WI38 (cell line): ENCODE data around the gene DUS2.
A peak's percentile ranks its signal among the peaks of the same experiment; 100 is the strongest.

Source experiments
- H3K4me3 ChIP-seq: 2 replicates; pipeline ENCODE4 v1.5.1; 2011; ENCODE audit warnings: low read depth, mild to moderate bottlenecking, control low read depth, low read length
- CTCF ChIP-seq: IDR thresholded peaks from 2 replicates; pipeline ENCODE4 v1.5.1; 2012; ENCODE audit warnings: low read depth, mild to moderate bottlenecking, control low read depth, low read length

DUS2 gene

GRCh38 chr16:68081861-68082628 lies 59.0 kb downstream of the DUS2 start:
- TF ChIP-seq CTCF, result no peak

DNA sequence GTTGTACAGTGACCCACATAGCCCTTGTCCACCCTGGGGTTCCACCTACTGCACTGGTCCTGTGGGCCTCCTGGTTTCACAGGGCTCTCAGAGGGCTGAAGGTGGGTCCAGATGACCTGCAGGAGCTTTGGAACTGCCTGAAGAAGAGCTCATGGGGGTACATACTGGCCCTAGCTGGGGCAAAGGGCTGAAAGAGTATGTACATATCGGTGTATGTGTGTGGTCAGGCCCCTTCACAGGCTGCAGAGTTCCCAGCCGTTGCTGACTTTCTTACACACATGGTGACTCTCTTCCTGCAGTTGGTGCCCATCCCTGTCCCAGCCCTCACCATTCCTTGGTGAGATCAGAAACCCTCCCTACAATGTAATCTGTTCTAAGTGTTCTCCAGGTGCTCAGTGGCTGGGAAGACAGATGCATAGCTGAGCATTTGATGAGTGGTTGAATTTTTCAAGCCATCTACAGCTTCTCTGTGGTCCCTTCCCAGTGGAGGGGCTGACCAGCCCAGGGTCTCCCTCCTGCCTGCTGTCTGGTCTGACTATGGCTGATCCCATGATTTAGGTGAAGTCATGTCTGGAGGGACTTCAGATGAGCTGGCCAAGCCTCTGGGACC lies 59.6 kb downstream of the DUS2 start:
- TF ChIP-seq CTCF, result no peak
- H3K4me3 ChIP-seq, result no peak overlapping the region

More at GRCh38 chr16:68081861-68082628, 59.0 kb downstream of the DUS2 start:
- H3K4me3 ChIP-seq, result no peak overlapping the region

GRCh38 chr16:68083239-68083781 lies 60.2 kb downstream of the DUS2 start:
- no peak for TF ChIP-seq CTCF
- H3K4me3 ChIP-seq, result no peak overlapping the region

DNA sequence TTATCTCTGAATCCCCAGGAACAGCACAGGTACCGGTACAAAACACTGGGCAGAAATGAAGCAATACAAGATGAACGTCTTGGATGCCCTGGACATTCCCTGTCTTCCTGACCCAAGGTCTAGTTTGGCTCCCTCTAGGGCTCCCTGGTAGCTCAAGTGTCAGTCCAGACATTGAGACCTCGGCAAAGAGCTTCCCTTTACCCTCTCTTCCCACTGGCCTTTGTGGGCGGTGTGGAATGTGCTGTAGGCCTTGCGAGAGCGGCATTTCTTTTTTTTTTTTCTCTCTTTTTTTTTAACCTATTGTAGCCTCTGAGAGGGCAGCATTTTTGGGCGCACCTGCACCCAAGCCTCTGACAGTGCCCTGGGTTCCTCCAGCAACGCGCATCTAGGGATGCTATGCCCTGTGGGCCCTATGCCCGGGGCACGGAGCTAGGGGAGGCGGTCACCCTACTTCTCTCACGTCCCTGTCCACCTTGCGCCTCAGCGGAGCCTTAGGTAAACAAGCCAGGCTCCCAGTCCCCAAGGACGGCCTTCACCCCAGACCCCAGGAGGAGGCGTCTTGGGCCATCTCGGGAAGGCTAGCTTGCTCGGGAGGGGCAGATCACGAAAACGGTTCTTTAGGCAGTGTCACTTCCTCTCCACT lies 60.9 kb downstream of the DUS2 start:
- H3K4me3 ChIP-seq, result peak overlapping the region; percentile 56; the same call in 1 of the 2 replicates
- no peak for TF ChIP-seq CTCF

DNA sequence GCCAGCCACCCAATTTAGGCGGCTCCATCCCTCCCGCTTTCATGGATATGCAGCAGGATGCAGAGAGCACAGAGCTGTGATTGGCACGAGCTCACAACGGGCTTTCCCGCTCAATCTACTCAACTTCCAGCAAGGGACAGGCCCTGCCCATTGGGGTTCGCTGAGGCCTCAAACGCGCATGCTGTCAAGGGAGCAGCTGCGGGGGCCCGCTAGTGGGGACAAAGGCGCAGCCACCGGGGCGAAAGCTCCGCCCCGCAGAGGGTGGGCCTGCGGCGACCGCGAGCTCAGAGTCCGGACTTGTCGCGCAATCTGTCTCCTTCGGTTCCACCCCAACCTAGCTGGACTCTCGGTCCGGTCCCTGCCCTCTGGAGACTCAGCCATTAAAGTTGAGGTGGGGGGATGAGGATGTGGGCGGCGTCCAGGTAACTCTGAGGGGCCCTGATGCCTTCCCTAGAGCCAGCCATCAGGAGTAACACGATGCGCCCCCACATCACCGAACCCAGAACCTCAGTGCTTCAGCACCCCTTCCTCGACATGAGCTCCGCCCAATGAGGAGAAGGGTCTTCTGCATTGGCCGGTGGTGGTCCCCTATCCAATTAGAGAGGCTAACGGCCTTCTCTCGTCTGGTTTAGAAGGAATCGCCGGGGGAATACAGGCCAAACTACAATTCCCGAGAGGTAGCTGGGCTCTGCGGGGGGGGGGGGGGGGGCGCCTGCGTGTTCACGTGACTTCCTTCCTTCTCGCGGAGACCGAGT lies 61.6 kb downstream of the DUS2 start:
- TF ChIP-seq CTCF, result no peak
- H3K4me3 ChIP-seq, result peak overlapping the region; percentile 56

- peak within 1 kb of the TSS; percentile 79 for H3K4me3 ChIP-seq
- no peak for TF ChIP-seq CTCF
Observed at GRCh38 chr16:68085259-68086071, 62.4 kb downstream of the DUS2 start, which contains the start of gene NFATC3. Gene NFATC3 (plus strand): TSS chr16:68085370. CDS start chr16:68085682, 312 bp downstream.
